ENCODE data around the gene PRDX4.
"Not testable (repeated sequence)": the region's sequence is repeated elsewhere in the genome, so short reads cannot be mapped to it uniquely, and the experiment has no call there.

Gene PRDX4

DNA sequence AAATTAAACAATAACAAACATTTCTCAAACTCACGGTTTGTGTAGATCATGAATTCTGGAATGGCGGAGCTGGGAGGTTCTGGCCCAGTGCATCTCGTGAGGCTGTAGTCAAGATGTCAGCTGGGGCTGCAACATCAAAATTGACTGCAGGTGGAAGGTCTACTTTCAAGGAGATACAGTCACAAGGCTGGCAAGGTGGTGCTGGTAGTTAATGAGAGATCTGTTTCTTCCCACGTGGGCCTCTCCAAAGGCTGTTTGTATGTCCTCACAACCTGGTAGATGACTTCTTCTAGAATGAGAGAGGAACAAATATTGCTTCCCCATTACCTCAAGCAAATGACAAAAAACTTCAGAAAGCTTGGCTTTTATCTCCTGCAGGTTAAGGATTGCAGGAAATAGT lies 8.0 kb upstream of the PRDX4 start:
- TF ChIP-seq, protein P1, sequence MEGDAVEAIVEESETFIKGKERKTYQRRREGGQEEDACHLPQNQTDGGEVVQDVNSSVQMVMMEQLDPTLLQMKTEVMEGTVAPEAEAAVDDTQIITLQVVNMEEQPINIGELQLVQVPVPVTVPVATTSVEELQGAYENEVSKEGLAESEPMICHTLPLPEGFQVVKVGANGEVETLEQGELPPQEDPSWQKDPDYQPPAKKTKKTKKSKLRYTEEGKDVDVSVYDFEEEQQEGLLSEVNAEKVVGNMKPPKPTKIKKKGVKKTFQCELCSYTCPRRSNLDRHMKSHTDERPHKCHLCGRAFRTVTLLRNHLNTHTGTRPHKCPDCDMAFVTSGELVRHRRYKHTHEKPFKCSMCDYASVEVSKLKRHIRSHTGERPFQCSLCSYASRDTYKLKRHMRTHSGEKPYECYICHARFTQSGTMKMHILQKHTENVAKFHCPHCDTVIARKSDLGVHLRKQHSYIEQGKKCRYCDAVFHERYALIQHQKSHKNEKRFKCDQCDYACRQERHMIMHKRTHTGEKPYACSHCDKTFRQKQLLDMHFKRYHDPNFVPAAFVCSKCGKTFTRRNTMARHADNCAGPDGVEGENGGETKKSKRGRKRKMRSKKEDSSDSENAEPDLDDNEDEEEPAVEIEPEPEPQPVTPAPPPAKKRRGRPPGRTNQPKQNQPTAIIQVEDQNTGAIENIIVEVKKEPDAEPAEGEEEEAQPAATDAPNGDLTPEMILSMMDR (IDR thresholded peaks at IDR 0.05; ENCODE audit: low read depth, low read length), result no peak
- in situ Hi-C loops (cut with HindIII; ENCODE audit: low sequenced_read_pairs), result no loop called here
- no peak for DNase-seq (ENCODE audit: low read depth, low spot score)
- H3K4me3 ChIP-seq (ENCODE audit: low read depth, low read length), result no peak overlapping the region

DNA sequence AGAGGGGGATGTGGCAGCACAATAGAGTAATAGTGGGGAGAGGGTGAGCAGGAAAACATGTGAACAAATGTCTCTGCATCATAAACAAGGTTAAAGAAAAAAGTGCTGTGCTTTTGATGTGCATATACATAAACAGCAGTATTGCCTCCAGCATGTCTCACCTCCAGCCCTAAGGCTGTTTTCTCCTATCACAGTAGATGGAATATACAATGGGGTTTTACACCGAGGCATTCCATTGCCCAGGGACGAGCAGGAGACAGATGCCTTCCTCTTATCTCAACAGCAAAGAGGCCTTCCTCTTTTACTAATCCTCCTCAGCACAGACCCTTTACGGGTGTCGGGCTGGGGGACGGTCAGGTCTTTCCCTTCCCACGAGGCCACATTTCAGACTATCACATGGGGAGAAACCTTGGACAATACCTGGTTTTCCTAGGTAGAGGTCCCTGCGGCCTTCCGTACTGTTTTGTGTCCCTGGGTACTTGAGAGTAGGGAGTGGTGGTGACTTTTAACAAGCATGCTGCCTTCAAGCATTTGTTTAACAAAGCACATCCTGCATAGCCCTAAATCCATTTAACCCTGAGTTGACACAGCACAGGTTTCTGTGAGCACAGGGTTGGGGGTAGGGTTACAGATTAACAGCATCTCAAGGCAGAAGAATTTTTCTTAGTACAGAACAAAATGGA lies 7.1 kb upstream of the PRDX4 start:
- in situ Hi-C loops (cut with HindIII; ENCODE audit: low sequenced_read_pairs), result not testable (repeated sequence)

GRCh38 chrX:23660766-23661132 lies 6.5 kb upstream of the PRDX4 start:
- H3K4me3 ChIP-seq (ENCODE audit: low read depth, low read length), result no peak overlapping the region
- DNase-seq (ENCODE audit: low read depth, low spot score), result no peak
- TF ChIP-seq, protein P1 (IDR thresholded peaks at IDR 0.05; ENCODE audit: low read depth, low read length), result no peak
- in situ Hi-C loops (cut with HindIII; ENCODE audit: low sequenced_read_pairs), result no loop called here

More for the DNA sequence above, 7.1 kb upstream of the PRDX4 start:
- not testable (repeated sequence) for H3K4me3 ChIP-seq (ENCODE audit: low read depth, low read length); DNase-seq (ENCODE audit: low read depth, low spot score)

GRCh38 chrX:23661671-23662070 lies 5.6 kb upstream of the PRDX4 start:
- TF ChIP-seq, protein P1 (IDR thresholded peaks at IDR 0.05; ENCODE audit: low read depth, low read length), result no peak
- no peak for DNase-seq (ENCODE audit: low read depth, low spot score)
- in situ Hi-C loops (cut with HindIII; ENCODE audit: low sequenced_read_pairs), result no loop called here
- H3K4me3 ChIP-seq (ENCODE audit: low read depth, low read length), result no peak overlapping the region

- no peak overlapping the region for H3K4me3 ChIP-seq (ENCODE audit: low read depth, low read length)
- TF ChIP-seq, protein P1 (IDR thresholded peaks at IDR 0.05; ENCODE audit: low read depth, low read length), result no peak
- in situ Hi-C loops (cut with HindIII; ENCODE audit: low sequenced_read_pairs), result no loop called here
- DNase-seq (ENCODE audit: low read depth, low spot score), result no peak
Observed at GRCh38 chrX:23662187-23662586, 5.1 kb upstream of the PRDX4 start.

GRCh38 chrX:23662853-23663252 lies 4.4 kb upstream of the PRDX4 start:
- TF ChIP-seq, protein P1 (IDR thresholded peaks at IDR 0.05; ENCODE audit: low read depth, low read length), result no peak
- DNase-seq (ENCODE audit: low read depth, low spot score), result no peak
- H3K4me3 ChIP-seq (ENCODE audit: low read depth, low read length), result no peak overlapping the region
- in situ Hi-C loops (cut with HindIII; ENCODE audit: low sequenced_read_pairs), result no loop called here

DNA sequence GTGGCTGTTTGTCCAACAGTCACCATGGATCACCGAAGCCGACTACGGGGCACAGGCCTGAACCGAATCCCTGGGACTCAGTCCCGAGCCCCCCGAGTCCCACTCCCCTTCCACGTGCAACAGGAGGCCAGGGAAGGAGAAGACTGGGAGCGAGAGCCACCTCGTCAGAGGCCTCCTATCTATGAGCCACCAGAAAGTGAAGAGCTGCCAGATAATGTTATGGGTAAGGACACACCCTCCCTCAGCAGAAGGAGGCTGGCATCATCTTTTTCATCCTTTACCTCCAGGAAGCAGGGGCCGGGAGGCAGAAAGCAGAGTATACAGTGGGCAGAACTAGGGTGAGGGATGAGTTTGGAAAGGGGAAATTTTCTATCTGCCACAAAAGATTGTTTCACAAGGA lies 2.8 kb upstream of the PRDX4 start:
- no peak overlapping the region for H3K4me3 ChIP-seq (ENCODE audit: low read depth, low read length)
- no peak for DNase-seq (ENCODE audit: low read depth, low spot score)
- in situ Hi-C loops (cut with HindIII; ENCODE audit: low sequenced_read_pairs), result no loop called here
- TF ChIP-seq, protein P1 (IDR thresholded peaks at IDR 0.05; ENCODE audit: low read depth, low read length), result no peak
